Measurements from ENCODE around the gene GPR162.

The GPR162 gene

GRCh38 chr12:6821591-6822425 is at the start of gene GPR162:
GPR162 (plus strand) TSS chr12:6821821; CDS start chr12:6823899, 2,078 bp downstream.
- H3K4me3 ChIP-seq (ENCODE audit: low read depth, low read length), result peak within 1 kb of the TSS; percentile 60

- H3K4me3 ChIP-seq (ENCODE audit: low read depth, low read length), result no peak within 1 kb of the TSS
Observed at GRCh38 chr12:6772331-6772695, 49.3 kb upstream of the GPR162 start, which contains the start of gene LAG3. LAG3 (plus strand) TSS chr12:6772520; CDS start chr12:6772853, 333 bp downstream.

GRCh38 chr12:6772726-6773589 is 48.7 kb upstream of the GPR162 start:
- no peak overlapping the region for H3K4me3 ChIP-seq (ENCODE audit: low read depth, low read length)

GRCh38 chr12:6773590-6774351 is 47.9 kb upstream of the GPR162 start:
- peak overlapping the region; percentile 40 for H3K4me3 ChIP-seq (ENCODE audit: low read depth, low read length)

- no peak overlapping the region for H3K4me3 ChIP-seq (ENCODE audit: low read depth, low read length)
Observed at GRCh38 chr12:6774499-6775062, 47.0 kb upstream of the GPR162 start.

- H3K4me3 ChIP-seq (ENCODE audit: low read depth, low read length), result no peak overlapping the region
Observed at GRCh38 chr12:6775185-6776174, 46.1 kb upstream of the GPR162 start.

- H3K4me3 ChIP-seq (ENCODE audit: low read depth, low read length), result no peak overlapping the region
Observed at GRCh38 chr12:6777386-6777785, 44.2 kb upstream of the GPR162 start.

- H3K4me3 ChIP-seq (ENCODE audit: low read depth, low read length), result peak overlapping the region; percentile 50
Observed at GRCh38 chr12:6778217-6778573, 43.4 kb upstream of the GPR162 start.

- H3K4me3 ChIP-seq (ENCODE audit: low read depth, low read length), result peak overlapping the region; percentile 50
Observed at GRCh38 chr12:6778574-6779550, 42.8 kb upstream of the GPR162 start.

- H3K4me3 ChIP-seq (ENCODE audit: low read depth, low read length), result no peak overlapping the region
Observed at GRCh38 chr12:6779708-6780432, 41.8 kb upstream of the GPR162 start.

GRCh38 chr12:6780573-6780972 is 41.0 kb upstream of the GPR162 start:
- H3K4me3 ChIP-seq (ENCODE audit: low read depth, low read length), result no peak overlapping the region

GRCh38 chr12:6782119-6782518 is 39.5 kb upstream of the GPR162 start:
- no peak overlapping the region for H3K4me3 ChIP-seq (ENCODE audit: low read depth, low read length)

- H3K4me3 ChIP-seq (ENCODE audit: low read depth, low read length), result no peak overlapping the region
Observed at GRCh38 chr12:6782850-6783566, 38.6 kb upstream of the GPR162 start.

- no peak overlapping the region for H3K4me3 ChIP-seq (ENCODE audit: low read depth, low read length)
Observed at GRCh38 chr12:6783828-6784227, 37.8 kb upstream of the GPR162 start.

GRCh38 chr12:6784296-6784695 is 37.3 kb upstream of the GPR162 start:
- H3K4me3 ChIP-seq (ENCODE audit: low read depth, low read length), result no peak overlapping the region

- no peak overlapping the region for H3K4me3 ChIP-seq (ENCODE audit: low read depth, low read length)
Observed at GRCh38 chr12:6784761-6785160, 36.9 kb upstream of the GPR162 start.

GRCh38 chr12:6786416-6787094 is 35.1 kb upstream of the GPR162 start:
- no peak overlapping the region for H3K4me3 ChIP-seq (ENCODE audit: low read depth, low read length)

Data from iPS-11a (cell line).